ENCODE data around the gene CITED2.

CITED2 gene

DNA sequence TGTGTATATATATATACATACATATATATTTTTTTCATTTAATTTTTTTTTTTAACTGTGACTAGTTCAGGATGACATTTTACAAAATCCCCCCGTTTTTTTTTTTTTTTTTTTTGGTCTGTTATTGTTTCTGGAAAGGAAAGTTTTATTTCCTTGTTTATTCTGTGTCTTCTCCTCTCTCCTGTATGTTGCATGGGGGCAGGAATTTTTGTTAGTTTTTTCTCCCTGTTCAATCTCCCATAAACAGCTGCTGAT is 50.2 kb downstream of the CITED2 start (continued):
- TF ChIP-seq ZNF791 (tag by site-specific recombination; IDR thresholded peaks at IDR 0.05) (no peak), ZNF621 (tag by site-specific recombination; IDR thresholded peaks at IDR 0.05) (no peak), ZNF416 (tag by site-specific recombination; IDR thresholded peaks at IDR 0.05) (no peak), KLF16 (tag by site-specific recombination; IDR thresholded peaks at IDR 0.05) (no peak), ZNF423 (tag by site-specific recombination; IDR thresholded peaks at IDR 0.05) (no peak), ZNF223 (tag by site-specific recombination; IDR thresholded peaks at IDR 0.05) (no peak)
- TF ChIP-seq, protein P1, sequence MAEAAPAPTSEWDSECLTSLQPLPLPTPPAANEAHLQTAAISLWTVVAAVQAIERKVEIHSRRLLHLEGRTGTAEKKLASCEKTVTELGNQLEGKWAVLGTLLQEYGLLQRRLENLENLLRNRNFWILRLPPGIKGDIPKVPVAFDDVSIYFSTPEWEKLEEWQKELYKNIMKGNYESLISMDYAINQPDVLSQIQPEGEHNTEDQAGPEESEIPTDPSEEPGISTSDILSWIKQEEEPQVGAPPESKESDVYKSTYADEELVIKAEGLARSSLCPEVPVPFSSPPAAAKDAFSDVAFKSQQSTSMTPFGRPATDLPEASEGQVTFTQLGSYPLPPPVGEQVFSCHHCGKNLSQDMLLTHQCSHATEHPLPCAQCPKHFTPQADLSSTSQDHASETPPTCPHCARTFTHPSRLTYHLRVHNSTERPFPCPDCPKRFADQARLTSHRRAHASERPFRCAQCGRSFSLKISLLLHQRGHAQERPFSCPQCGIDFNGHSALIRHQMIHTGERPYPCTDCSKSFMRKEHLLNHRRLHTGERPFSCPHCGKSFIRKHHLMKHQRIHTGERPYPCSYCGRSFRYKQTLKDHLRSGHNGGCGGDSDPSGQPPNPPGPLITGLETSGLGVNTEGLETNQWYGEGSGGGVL (tag by site-specific recombination; IDR thresholded peaks at IDR 0.05): no peak

DNA sequence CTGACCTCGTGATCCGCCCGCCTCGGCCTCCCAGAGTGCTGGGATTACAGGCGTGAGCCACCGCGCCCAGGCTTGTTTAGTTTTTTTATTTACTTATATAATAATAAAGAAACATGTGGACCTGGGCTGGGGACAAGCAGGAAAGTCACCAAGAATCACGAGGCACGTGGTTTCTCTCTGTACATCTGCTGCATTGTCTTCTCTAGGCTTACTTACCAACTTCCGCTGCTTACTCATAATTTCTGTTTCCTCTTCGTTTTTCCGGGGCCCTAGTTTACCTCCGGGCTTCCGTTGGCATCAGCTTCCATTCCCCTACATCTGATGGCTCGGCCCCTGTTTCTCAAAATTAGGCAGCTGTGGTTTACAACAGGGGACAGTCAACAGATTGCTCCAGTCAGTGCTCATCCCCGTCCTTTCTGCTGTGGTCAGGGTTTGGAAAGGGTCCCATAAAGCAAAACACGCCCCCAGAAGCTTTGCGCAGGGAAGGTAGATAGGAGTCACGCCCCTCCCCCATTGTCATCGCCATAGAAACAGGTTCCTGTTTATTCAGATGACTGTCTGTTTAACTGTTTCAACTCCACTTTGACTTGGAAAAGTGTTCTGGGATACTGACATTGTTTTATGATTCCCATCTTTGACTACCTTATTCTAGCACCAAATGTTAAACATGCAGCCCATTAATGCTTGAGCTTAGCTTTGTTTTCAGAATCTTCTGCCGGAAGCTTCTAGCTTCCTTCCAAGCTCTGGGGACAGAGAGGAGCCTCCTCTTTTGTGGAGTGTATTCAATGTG is 50.7 kb downstream of the CITED2 start:
- ChIA-PET POLR2A (no interaction called here), CTCF (interaction anchor here (0.6 to 1.7 kb wide), 4 partner anchors 9 to 1424 kb away, joined by 3 to 6 read pairs (median 4); no protein-coding TSS in a partner anchor)
- TF ChIP-seq ZNF785 (tag by site-specific recombination; IDR thresholded peaks at IDR 0.05) (no peak), ZNF354C (tag by site-specific recombination; IDR thresholded peaks at IDR 0.05; ENCODE audit: borderline replicate concordance, low read depth) (no peak), ZNF169 (tag by site-specific recombination; IDR thresholded peaks at IDR 0.05) (no peak), IKZF3 (tag by site-specific recombination; IDR thresholded peaks at IDR 0.05) (no peak), ZNF514 (tag by site-specific recombination; IDR thresholded peaks at IDR 0.05) (no peak), ZBTB48 (tag by site-specific recombination; IDR thresholded peaks at IDR 0.05) (0 out of 2 replicates have a peak, but pooled peaks have one; percentile 13), ZSCAN23 (tag by site-specific recombination; IDR thresholded peaks at IDR 0.05) (no peak), ZNF366 (tag by site-specific recombination; conservative IDR thresholded peaks at IDR 0.05) (no peak), ZNF335 (tag by site-specific recombination; conservative IDR thresholded peaks at IDR 0.05) (0 out of 2 replicates have a peak, but pooled peaks have one; percentile 11), ZNF239 (tag by site-specific recombination; IDR thresholded peaks at IDR 0.05) (no peak), ZFP69B (tag by site-specific recombination; IDR thresholded peaks at IDR 0.05) (no peak), SP3 (tag by site-specific recombination; IDR thresholded peaks at IDR 0.05) (0 out of 2 replicates have a peak, but pooled peaks have one; percentile 23), ZNF621 (tag by site-specific recombination; IDR thresholded peaks at IDR 0.05) (no peak), ZNF174 (tag by site-specific recombination; IDR thresholded peaks at IDR 0.05) (no peak), SCRT2 (tag by site-specific recombination; IDR thresholded peaks at IDR 0.05) (peak; percentile 23; the same call in 1 of the 2 replicates), ZNF623 (tag by site-specific recombination; IDR thresholded peaks at IDR 0.05) (no peak)
- TF ChIP-seq, protein P2, sequence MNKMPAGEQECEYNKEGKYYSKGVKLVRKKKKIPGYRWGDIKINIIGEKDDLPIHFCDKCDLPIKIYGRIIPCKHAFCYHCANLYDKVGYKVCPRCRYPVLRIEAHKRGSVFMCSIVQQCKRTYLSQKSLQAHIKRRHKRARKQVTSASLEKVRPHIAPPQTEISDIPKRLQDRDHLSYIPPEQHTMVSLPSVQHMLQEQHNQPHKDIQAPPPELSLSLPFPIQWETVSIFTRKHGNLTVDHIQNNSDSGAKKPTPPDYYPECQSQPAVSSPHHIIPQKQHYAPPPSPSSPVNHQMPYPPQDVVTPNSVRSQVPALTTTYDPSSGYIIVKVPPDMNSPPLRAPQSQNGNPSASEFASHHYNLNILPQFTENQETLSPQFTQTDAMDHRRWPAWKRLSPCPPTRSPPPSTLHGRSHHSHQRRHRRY (tag by site-specific recombination; IDR thresholded peaks at IDR 0.05): no peak
- TF ChIP-seq, protein P3, sequence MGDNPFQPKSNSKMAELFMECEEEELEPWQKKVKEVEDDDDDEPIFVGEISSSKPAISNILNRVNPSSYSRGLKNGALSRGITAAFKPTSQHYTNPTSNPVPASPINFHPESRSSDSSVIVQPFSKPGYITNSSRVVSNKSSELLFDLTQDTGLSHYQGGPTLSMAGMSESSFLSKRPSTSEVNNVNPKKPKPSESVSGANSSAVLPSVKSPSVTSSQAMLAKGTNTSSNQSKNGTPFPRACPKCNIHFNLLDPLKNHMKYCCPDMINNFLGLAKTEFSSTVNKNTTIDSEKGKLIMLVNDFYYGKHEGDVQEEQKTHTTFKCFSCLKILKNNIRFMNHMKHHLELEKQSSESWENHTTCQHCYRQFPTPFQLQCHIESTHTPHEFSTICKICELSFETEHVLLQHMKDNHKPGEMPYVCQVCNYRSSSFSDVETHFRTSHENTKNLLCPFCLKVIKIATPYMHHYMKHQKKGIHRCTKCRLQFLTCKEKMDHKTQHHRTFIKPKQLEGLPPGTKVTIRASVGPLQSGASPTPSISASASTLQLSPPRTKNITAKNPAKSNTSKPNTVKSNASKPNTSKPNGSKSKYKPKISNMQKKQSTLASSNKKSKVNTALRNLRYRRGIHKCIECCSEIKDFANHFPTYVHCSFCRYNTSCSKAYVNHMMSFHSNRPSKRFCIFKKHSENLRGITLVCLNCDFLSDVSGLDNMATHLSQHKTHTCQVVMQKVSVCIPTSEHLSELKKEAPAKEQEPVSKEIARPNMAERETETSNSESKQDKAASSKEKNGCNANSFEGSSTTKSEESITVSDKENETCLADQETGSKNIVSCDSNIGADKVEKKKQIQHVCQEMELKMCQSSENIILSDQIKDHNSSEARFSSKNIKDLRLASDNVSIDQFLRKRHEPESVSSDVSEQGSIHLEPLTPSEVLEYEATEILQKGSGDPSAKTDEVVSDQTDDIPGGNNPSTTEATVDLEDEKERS (tag by site-specific recombination; IDR thresholded peaks at IDR 0.05): no peak
- TF ChIP-seq, protein P4, sequence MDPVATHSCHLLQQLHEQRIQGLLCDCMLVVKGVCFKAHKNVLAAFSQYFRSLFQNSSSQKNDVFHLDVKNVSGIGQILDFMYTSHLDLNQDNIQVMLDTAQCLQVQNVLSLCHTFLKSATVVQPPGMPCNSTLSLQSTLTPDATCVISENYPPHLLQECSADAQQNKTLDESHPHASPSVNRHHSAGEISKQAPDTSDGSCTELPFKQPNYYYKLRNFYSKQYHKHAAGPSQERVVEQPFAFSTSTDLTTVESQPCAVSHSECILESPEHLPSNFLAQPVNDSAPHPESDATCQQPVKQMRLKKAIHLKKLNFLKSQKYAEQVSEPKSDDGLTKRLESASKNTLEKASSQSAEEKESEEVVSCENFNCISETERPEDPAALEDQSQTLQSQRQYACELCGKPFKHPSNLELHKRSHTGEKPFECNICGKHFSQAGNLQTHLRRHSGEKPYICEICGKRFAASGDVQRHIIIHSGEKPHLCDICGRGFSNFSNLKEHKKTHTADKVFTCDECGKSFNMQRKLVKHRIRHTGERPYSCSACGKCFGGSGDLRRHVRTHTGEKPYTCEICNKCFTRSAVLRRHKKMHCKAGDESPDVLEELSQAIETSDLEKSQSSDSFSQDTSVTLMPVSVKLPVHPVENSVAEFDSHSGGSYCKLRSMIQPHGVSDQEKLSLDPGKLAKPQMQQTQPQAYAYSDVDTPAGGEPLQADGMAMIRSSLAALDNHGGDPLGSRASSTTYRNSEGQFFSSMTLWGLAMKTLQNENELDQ (tag by site-specific recombination; IDR thresholded peaks at IDR 0.05; ENCODE audit: low read depth): no peak
- TF ChIP-seq, protein P5, sequence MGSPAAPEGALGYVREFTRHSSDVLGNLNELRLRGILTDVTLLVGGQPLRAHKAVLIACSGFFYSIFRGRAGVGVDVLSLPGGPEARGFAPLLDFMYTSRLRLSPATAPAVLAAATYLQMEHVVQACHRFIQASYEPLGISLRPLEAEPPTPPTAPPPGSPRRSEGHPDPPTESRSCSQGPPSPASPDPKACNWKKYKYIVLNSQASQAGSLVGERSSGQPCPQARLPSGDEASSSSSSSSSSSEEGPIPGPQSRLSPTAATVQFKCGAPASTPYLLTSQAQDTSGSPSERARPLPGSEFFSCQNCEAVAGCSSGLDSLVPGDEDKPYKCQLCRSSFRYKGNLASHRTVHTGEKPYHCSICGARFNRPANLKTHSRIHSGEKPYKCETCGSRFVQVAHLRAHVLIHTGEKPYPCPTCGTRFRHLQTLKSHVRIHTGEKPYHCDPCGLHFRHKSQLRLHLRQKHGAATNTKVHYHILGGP (tag by site-specific recombination; IDR thresholded peaks at IDR 0.05): no peak
- no peaks in the 10 kb centered on the region for H3K4me1 ChIP-seq (ENCODE audit: control insufficient read depth, insufficient read depth, low read length)
- H3K27ac ChIP-seq (ENCODE audit: extremely low read depth, low read depth, low read length): no peak overlapping the region
- no peaks in the 10 kb centered on the region for H3K36me3 ChIP-seq (ENCODE audit: control insufficient read depth in 2 of 2, insufficient read depth in 1 of 2, low read length in 2 of 2)
- H3K4me3 ChIP-seq (ENCODE audit: low read depth, low read length): no peak overlapping the region
- no peaks in the 10 kb centered on the region for H3K9me3 ChIP-seq (ENCODE audit: control insufficient read depth, insufficient read depth, low read depth, low read length)
